Left lung (tissue), 10 donors: ENCODE results near the gene MAP3K7CL. TPM values are rescaled to one million over a fixed set of nuclear protein-coding genes. Genes with fewer than 3 reads are reported as not detected.

Source experiments
- ATAC-seq: fragments of 200-7000 bp; cut with Tn5 transposase; one replicate; pipeline ENCODE4 v1.9.1; 2020; ENCODE audit warnings: moderate library complexity
- DNase-seq, 4 donors: peaks; one replicate each; pipeline ENCODE4 v3.0.0-alpha.2; 2013 to 2020
- H3K27ac ChIP-seq, 2 donors: fragments of 200-600 bp; sonication (generic) in 1 of 2; one replicate each; pipeline versions ENCODE4 v1.5.0 to v1.8.0; 2020 to 2021
- H3K27me3 ChIP-seq, 2 donors: fragments of 200-600 bp; sonication (generic) in 1 of 2; one replicate each; pipeline versions ENCODE4 v1.5.0 to v1.8.0; 2020 to 2021
- H3K36me3 ChIP-seq, 2 donors: fragments of 200-600 bp; sonication (generic) in 1 of 2; one replicate each; pipeline versions ENCODE4 v1.5.0 to v1.8.0; 2020 to 2021
- H3K4me1 ChIP-seq, 2 donors: fragments of 200-600 bp; one replicate each; pipeline ENCODE4 v1.8.0; 2021
- H3K4me3 ChIP-seq, 2 donors: fragments of 200-600 bp; sonication (generic) in 1 of 2; one replicate each; pipeline versions ENCODE4 v1.5.0 to v1.8.0; 2020 to 2021; ENCODE audit warnings: mild to moderate bottlenecking in 1 of 2
- H3K9me3 ChIP-seq, 2 donors: fragments of 200-600 bp; sonication (generic) in 1 of 2; one replicate each; pipeline versions ENCODE4 v1.5.0 to v1.8.0; 2020 to 2021
- intact Hi-C, 2 donors: fragments of 100-400 bp; cut with DNase I; formaldehyde crosslinking; loops; one replicate each; pipeline versions ENCODE4 v1.11.2 to v1.14.2; 2022
- polyA plus RNA-seq, 6 donors: library from polyadenylated mRNA; unstranded; fragments of 120-200 nt; gene quantifications; one replicate each; pipeline ENCODE4 v1.2.1, GENCODE V29; 2013; ENCODE audit not compliant: insufficient read length in 6 of 6
- total RNA-seq, 2 donors: library from RNA; stranded (reverse); fragmentation: NEBNext Ultra II Directional; extraction: Animal tissue kit (Norgen Biotek cat#: 25700); gene quantifications; one replicate each; pipeline ENCODE4 v1.2.1, GENCODE V29; 2021
- TF ChIP-seq, protein P1 (sequence below), 2 donors: fragments of 200-600 bp; sonication (generic) in 1 of 2; IDR thresholded peaks; one replicate each; pipeline versions ENCODE4 v1.5.0 to v1.8.0; 2021; ENCODE audit warnings: antibody characterized with exemption in 2 of 2
- donor health status: DM: no; HTN: yes; CAD: no.
- donor health status: DM: no; HTN: no; CAD: no.

Gene MAP3K7CL
- total and polyA plus RNA-seq, 8 donors, result 5.0 to 8.5 (median 6.8) TPM

- DNase-seq (no peak), ATAC-seq (no peak)
- peaks cover 6 to 42% of the 10 kb centered on the region in 2 donors for H3K4me1 ChIP-seq
- no peak overlapping the region for H3K4me3 ChIP-seq
- H3K9me3 ChIP-seq, result no peaks in the 10 kb centered on the region
- intact Hi-C loops, result no loop called here
- H3K27me3 ChIP-seq, result no peaks in the 10 kb centered on the region
- H3K36me3 ChIP-seq, result no peaks in the 10 kb centered on the region
- H3K27ac ChIP-seq, result no peak overlapping the region
- TF ChIP-seq, protein P1, sequence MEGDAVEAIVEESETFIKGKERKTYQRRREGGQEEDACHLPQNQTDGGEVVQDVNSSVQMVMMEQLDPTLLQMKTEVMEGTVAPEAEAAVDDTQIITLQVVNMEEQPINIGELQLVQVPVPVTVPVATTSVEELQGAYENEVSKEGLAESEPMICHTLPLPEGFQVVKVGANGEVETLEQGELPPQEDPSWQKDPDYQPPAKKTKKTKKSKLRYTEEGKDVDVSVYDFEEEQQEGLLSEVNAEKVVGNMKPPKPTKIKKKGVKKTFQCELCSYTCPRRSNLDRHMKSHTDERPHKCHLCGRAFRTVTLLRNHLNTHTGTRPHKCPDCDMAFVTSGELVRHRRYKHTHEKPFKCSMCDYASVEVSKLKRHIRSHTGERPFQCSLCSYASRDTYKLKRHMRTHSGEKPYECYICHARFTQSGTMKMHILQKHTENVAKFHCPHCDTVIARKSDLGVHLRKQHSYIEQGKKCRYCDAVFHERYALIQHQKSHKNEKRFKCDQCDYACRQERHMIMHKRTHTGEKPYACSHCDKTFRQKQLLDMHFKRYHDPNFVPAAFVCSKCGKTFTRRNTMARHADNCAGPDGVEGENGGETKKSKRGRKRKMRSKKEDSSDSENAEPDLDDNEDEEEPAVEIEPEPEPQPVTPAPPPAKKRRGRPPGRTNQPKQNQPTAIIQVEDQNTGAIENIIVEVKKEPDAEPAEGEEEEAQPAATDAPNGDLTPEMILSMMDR (IDR thresholded peaks at IDR 0.05), result no peak
Measured at GRCh38 chr21:29178926-29179325, 48.5 kb downstream of the MAP3K7CL start.

DNA sequence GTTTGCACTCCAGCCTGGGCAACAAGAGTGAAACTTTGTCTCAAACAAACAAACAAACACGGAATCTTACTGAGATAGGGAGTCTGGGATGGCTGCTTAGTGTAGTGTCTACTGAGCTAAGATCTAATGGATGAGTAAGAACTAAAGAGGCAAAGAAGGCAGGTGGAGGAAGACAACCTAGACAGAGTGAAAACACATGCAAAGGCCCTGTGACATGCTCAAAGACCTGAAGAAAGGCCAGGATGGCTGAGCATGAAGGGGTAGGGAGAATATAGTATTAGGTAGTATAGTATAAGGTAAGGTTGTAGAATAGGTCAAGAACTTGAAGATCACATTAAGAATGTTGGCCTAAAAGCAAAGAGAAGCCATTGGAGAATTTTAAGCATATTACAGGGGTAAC lies 49.1 kb downstream of the MAP3K7CL start:
- H3K4me3 ChIP-seq, result no peak overlapping the region
- H3K27me3 ChIP-seq, result no peaks in the 10 kb centered on the region
- TF ChIP-seq, protein P1 (IDR thresholded peaks at IDR 0.05), result no peak
- ATAC-seq (no peak), DNase-seq (no peak)
- H3K9me3 ChIP-seq, result no peaks in the 10 kb centered on the region
- intact Hi-C loops, result no loop called here
- H3K36me3 ChIP-seq, result no peaks in the 10 kb centered on the region
- H3K27ac ChIP-seq, result no peak overlapping the region
- H3K4me1 ChIP-seq, result peaks cover 6 to 48% of the 10 kb centered on the region in 2 donors

GRCh38 chr21:29181799-29182470 lies 51.5 kb downstream of the MAP3K7CL start:
- TF ChIP-seq, protein P1 (IDR thresholded peaks at IDR 0.05), result no peak
- intact Hi-C loops, result no loop called here
- Histone ChIP-seq H3K4me3 (peak overlapping the region in 1 of 2 donors; percentile 26), H3K27me3 (no peaks in the 10 kb centered on the region), H3K4me1 (peaks cover 6 to 52% of the 10 kb centered on the region in 2 donors), H3K9me3 (no peaks in the 10 kb centered on the region), H3K27ac (peak overlapping the region; percentile 89 to 92), H3K36me3 (no peaks in the 10 kb centered on the region)
- DNase-seq, result no peak
- ATAC-seq, result peak; percentile 80

GRCh38 chr21:29182691-29183092 lies 52.2 kb downstream of the MAP3K7CL start:
- TF ChIP-seq, protein P1 (IDR thresholded peaks at IDR 0.05), result no peak
- ATAC-seq (no peak), DNase-seq (no peak)
- intact Hi-C loops, result no loop called here
- H3K27ac ChIP-seq, result peak overlapping the region; percentile 89 to 92
- H3K36me3 ChIP-seq, result no peaks in the 10 kb centered on the region
- H3K27me3 ChIP-seq, result no peaks in the 10 kb centered on the region
- no peak overlapping the region for H3K4me3 ChIP-seq
- no peaks in the 10 kb centered on the region for H3K9me3 ChIP-seq
- H3K4me1 ChIP-seq, result peaks cover 6 to 56% of the 10 kb centered on the region in 2 donors

- Histone ChIP-seq H3K27me3 (no peaks in the 10 kb centered on the region), H3K36me3 (no peaks in the 10 kb centered on the region), H3K4me3 (no peak overlapping the region), H3K27ac (peak overlapping the region in 1 of 2 donors; percentile 92), H3K4me1 (peaks cover 6 to 62% of the 10 kb centered on the region in 2 donors), H3K9me3 (no peaks in the 10 kb centered on the region)
- intact Hi-C loops, result no loop called here
- peak; percentile 59 for ATAC-seq
- TF ChIP-seq, protein P1 (IDR thresholded peaks at IDR 0.05), result no peak
- DNase-seq, result no peak
Measured at GRCh38 chr21:29184037-29184436, 53.6 kb downstream of the MAP3K7CL start.
